Measurements from ENCODE around the gene CACNB1. TPM values are rescaled to one million over a fixed set of nuclear protein-coding genes. Genes with fewer than 3 reads are reported as not detected.

The CACNB1 gene
- total and polyA plus RNA-seq, 10 of the 15 experiments (the other 5 are each of a cell fraction or from before 2014, with no cell fraction given): 0.06 to 15.6 (median 6.3) TPM

DNA sequence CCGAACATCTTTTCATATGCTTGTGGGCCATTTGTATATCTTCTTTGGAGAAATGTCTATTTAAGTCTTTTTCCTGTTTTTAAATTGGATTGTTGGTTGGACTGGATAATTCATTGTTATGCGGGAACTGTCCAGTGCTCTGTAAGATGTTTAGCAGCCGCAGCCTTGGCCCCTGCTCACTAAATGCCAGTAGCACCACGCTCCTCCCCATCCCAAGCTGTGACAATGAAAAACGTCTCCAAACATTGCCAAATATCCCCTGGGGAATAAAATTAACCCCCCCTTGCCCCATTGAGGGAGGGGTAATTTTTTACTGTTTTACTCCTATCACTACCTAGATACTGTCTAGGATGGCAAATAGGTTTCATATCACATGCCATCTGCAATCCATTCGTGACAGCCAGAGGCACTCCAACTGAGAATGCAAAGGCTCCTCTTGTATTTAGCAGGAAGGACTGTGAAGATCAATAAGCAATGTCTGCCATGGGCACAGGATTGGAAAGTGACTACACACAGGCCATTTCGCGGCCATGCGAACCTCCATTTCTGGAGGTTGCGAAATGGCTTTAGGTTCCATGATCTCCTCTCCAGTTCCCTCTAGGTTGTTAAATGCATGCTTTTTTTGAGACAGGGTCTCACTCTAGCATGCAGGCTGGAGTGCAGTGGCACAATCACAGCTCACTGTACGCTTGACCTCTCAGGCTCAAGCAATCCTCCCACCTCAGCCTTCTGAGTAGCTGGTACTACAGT lies 55.4 kb downstream of the CACNB1 start:
- H3K27me3 ChIP-seq (replicated peaks in 1 of 2; ENCODE audit: control insufficient read depth in 2 of 2, insufficient read depth in 2 of 2, low read length in 1 of 2): no peaks in the 10 kb centered on the region; a peak in 1 of 4 replicates
- in situ Hi-C loops (cut with MboI) (no loop called here), intact Hi-C loops (cut with micrococcal nuclease; ENCODE audit: unreplicated experiment) (loop anchor here (10.0 kb wide), 1 partner anchor 47 kb away; no protein-coding TSS in a partner anchor)
- ATAC-seq: no peak
- TF ChIP-seq MTA2 (IDR thresholded peaks at IDR 0.05; ENCODE audit: low read depth) (no peak), CREB1 (IDR thresholded peaks at IDR 0.05; ENCODE audit: low read depth) (no peak)
- ChIA-PET POLR2A (no interaction called here), SMC1A (ENCODE audit: uncharacterized antibody, unreplicated experiment) (interaction anchor here (1.1 kb wide), 1 partner anchor 159 kb away, joined by 3 read pairs; no protein-coding TSS in a partner anchor), RAD21 (ENCODE audit: unreplicated experiment) (no interaction called here), CTCF (no interaction called here)
- H3K9me3 ChIP-seq (replicated peaks; ENCODE audit: control insufficient read depth, insufficient read depth, low read length): no peaks in the 10 kb centered on the region
- BruUV-seq (replicated peaks): no TSS peak
- H3K4me2 ChIP-seq (ENCODE audit: control insufficient read depth, insufficient read depth): no peak overlapping the region
- no peak overlapping the region for H2AFZ ChIP-seq (ENCODE audit: control insufficient read depth, low read depth, low read length)
- H3K27ac ChIP-seq (ENCODE audit: control insufficient read depth, insufficient read depth): no peak overlapping the region
- H4K20me1 ChIP-seq (ENCODE audit: control insufficient read depth, insufficient read depth): no peaks in the 10 kb centered on the region
- no peak for DNase-seq (ENCODE audit: low read depth, low spot score)
- no peak for FAIRE-seq
- no peak overlapping the region for H3K9ac ChIP-seq (ENCODE audit: control insufficient read depth, insufficient read depth, low read length)
- H3K36me3 ChIP-seq (ENCODE audit: control insufficient read depth in 2 of 2, insufficient read depth in 2 of 2, low read length in 1 of 2): no peaks in the 10 kb centered on the region
- no peak overlapping the region for H3K4me3 ChIP-seq
- 62% methylated on average over 11 of the region's 11 CpGs for WGBS (ENCODE audit: insufficient coverage, insufficient replicate concordance, low lambda C conversion rate, missing lambda C conversion rate)
- H3K79me2 ChIP-seq (ENCODE audit: control insufficient read depth, insufficient read depth, low read length): no peaks in the 10 kb centered on the region
- H3K4me1 ChIP-seq (ENCODE audit: control insufficient read depth, insufficient read depth, low read length): no peaks in the 10 kb centered on the region

DNA sequence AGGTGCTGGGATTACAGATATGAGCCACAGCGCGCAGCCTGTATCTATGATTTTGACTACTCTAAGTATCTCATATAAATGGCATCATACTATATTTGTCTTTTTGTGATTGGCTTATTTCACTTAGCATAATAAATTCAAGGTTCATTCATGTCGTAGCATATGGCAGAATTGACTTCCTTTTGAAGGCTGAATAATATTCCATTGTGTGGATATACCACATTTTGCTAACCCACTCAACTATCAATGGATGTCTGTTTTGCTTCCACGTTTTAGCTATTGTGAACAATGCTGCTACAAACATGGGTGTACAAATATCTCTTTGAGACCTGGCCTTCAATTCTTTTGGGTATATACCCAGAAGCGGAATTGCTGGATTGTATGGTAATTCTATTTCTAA lies 56.2 kb downstream of the CACNB1 start:
- no peaks in the 10 kb centered on the region for H3K36me3 ChIP-seq (ENCODE audit: control insufficient read depth in 2 of 2, insufficient read depth in 2 of 2, low read length in 1 of 2)
- DNase-seq (ENCODE audit: low read depth, low spot score) (no peak), ATAC-seq (no peak), FAIRE-seq (no peak)
- no peak overlapping the region for H3K9ac ChIP-seq (ENCODE audit: control insufficient read depth, insufficient read depth, low read length)
- no peaks in the 10 kb centered on the region for H3K9me3 ChIP-seq (replicated peaks; ENCODE audit: control insufficient read depth, insufficient read depth, low read length)
- no peaks in the 10 kb centered on the region; a peak in 1 of 4 replicates for H3K27me3 ChIP-seq (replicated peaks in 1 of 2; ENCODE audit: control insufficient read depth in 2 of 2, insufficient read depth in 2 of 2, low read length in 1 of 2)
- WGBS (ENCODE audit: insufficient coverage, insufficient replicate concordance, low lambda C conversion rate, missing lambda C conversion rate): 47% methylated on average over 5 of the region's 5 CpGs
- H3K4me1 ChIP-seq (ENCODE audit: control insufficient read depth, insufficient read depth, low read length): no peaks in the 10 kb centered on the region
- BruUV-seq (replicated peaks): no TSS peak
- H2AFZ ChIP-seq (ENCODE audit: control insufficient read depth, low read depth, low read length): no peak overlapping the region
- in situ Hi-C loops (cut with MboI) (no loop called here), intact Hi-C loops (cut with micrococcal nuclease; ENCODE audit: unreplicated experiment) (loop anchor here (10.0 kb wide), 1 partner anchor 46 kb away; no protein-coding TSS in a partner anchor)
- no peak overlapping the region for H3K27ac ChIP-seq (ENCODE audit: control insufficient read depth, insufficient read depth)
- no peaks in the 10 kb centered on the region for H4K20me1 ChIP-seq (ENCODE audit: control insufficient read depth, insufficient read depth)
- RAD21 ChIA-PET (ENCODE audit: unreplicated experiment): no interaction called here
- H3K79me2 ChIP-seq (ENCODE audit: control insufficient read depth, insufficient read depth, low read length): no peaks in the 10 kb centered on the region
- CTCF ChIA-PET: interaction anchor here (0.7 kb wide), 1 partner anchor 20 kb away, joined by 3 read pairs; no protein-coding TSS in a partner anchor
- no peak overlapping the region for H3K4me3 ChIP-seq
- POLR2A ChIA-PET: no interaction called here
- SMC1A ChIA-PET (ENCODE audit: uncharacterized antibody, unreplicated experiment): no interaction called here
- H3K4me2 ChIP-seq (ENCODE audit: control insufficient read depth, insufficient read depth): no peak overlapping the region
- TF ChIP-seq NFIC (IDR thresholded peaks at IDR 0.05; ENCODE audit: low read depth, low read length) (no peak), IKZF2 (IDR thresholded peaks at IDR 0.05) (no peak), TARDBP (IDR thresholded peaks at IDR 0.05; ENCODE audit: borderline replicate concordance) (no peak), NKRF (conservative IDR thresholded peaks at IDR 0.05) (no peak), E4F1 (IDR thresholded peaks at IDR 0.05; ENCODE audit: borderline replicate concordance, partially characterized antibody) (no peak), NR2C1 (IDR thresholded peaks at IDR 0.05) (no peak), KAT2A (conservative IDR thresholded peaks at IDR 0.05; ENCODE audit: control insufficient read depth, low read depth, low read length) (no peak), PAX8 (IDR thresholded peaks at IDR 0.05) (no peak), ASH2L (IDR thresholded peaks at IDR 0.05; ENCODE audit: borderline replicate concordance, low read depth) (no peak), GABPA (IDR thresholded peaks at IDR 0.05; ENCODE audit: low read depth) (no peak), FOS (IDR thresholded peaks at IDR 0.05; ENCODE audit: borderline replicate concordance, extremely low read depth, insufficient read length) (no peak)
